Activated CD8-positive, alpha-beta memory T cell treated with anti-CD3 and anti-CD28 coated beads, Interleukin-2, amount 50 U/mL, for 24 hours (primary cell): ENCODE data around the gene CYB561D1.
A peak's percentile ranks its signal among the peaks of the same experiment; 100 is the strongest.

Experiments used
- DNase-seq: peaks from one replicate; pipeline ENCODE4 v3.0.0-alpha.2; 2020; ENCODE audit errors: extremely low read depth

CYB561D1 gene

DNA sequence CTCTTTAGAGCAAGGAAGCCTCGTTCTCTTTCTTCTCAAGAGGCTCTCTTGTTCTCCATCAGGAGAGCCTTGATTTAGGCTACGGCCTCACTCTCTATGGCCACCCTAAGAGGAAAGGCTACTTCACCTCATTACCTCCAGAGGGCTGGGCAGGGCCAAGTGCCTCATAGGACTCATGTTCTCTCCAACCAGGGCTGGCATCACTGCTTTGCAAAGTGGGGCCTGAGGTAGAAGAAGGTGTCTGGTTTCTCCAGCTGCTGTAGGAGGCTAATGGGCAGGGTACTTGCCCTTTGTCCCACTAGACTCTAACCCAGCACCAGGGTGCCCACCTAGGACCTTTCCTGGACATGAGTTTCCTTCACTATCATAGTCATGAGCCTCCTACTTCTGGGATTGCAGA, 12.2 kb upstream of the CYB561D1 start:
- no peak for DNase-seq

DNA sequence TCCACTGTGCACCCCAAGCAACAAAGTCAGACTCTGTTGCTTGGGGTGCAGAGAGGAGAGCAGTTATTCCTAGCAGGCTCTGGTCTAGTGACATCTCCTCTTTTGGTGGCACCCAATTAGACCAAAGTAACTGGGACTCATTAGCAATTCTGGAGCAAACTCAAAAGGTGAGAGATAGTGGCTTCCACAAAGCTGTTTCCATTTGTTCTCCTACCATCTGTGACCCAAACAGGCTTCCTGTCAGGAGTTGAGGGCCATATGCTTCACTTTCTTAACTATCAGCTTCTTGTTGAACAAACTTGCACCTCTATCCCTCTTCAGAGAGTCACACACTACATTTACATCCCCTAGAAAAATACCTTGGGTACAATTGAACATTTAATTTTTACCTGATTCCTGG, 11.7 kb upstream of the CYB561D1 start:
- DNase-seq: no peak

DNA sequence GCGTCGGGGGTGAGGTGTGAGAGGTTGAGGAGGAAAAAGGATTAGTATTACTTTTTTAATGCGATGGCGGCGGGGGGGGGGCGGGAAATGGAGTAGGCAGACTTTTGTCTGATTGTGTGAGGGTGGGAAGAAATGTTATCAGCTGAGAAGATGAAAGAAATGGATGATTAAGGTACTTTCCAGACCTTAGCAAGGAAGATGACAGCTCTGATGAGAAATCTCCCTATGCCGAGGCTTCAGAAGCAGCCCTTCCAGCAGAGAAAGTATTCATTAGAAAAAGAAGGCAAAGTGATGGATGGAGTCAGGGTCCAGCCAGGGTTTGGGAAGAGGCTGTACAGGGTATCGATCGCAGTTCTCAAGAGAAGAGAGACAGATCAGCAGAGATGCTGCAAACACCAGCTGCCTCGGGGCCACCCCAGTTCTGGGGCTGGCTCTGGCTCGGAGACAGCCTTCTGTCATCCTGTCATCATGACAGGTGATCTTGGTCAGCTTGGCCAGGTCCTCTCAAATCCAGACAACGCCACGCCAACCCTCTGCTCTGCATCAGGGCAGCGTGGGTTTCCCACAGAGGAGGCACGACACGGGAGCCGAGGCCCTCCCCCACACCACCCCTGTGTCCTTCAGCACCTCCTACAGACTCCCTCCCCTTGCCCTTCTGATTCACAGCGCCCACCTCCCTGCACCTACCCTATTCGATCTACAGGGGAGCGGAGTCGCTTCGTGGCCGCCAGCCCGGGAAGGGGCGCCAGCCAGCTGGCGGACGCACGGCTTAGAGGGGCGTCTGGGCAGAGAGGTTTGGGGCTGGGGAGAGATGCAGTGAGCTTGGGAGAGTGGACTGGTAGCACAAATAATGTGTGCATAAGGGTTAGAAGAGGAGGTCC, 10.9 kb upstream of the CYB561D1 start:
- no peak for DNase-seq

DNA sequence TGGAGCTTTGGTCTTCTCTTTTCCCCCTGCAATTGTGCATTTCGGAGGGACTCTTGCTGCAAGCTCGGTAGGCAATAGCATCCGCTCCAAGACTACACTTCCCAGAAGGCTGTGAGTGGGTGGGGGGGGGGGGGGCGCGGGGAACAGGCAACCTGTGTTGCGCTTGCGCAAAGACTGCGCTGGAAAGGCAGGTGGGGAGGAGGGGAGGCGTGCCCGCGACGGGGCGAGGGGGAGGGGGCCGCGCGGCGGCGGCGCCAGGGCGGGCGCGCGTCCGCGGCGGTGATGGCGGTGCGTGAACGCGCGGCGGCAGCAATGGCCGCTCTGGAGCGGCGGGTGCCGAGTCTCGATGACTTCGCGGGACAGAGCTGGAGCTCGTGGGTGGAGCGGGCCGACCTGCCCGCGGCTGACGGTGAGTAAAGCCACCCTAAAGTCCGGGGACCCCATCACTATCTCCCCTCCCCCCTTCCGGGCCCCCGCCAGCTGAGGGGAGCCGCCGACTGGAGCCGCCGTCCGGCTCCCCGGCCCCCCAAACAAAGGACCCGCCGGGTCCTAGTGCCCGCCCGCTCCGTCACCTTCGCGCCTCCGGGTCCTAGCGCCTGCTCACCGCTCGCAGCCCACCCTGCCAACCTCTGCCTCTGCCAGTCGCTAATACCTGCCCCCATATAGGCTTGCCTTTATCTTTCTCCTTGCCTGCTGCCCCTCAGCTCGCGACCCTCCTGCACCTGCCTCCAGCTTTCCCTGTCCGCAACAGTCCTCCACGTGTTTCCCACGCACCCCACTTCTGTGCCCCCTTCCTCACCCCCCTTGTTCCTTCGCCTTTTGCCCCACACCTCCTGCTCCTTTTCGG, 10.0 kb upstream of the CYB561D1 start, which contains the start of gene ATXN7L2:
TSS of gene ATXN7L2 (plus strand) at position 234 of the 847 bp plus-strand sequence. CDS start at position 283, 49 bp downstream.
- DNase-seq: peak; percentile 76

DNA sequence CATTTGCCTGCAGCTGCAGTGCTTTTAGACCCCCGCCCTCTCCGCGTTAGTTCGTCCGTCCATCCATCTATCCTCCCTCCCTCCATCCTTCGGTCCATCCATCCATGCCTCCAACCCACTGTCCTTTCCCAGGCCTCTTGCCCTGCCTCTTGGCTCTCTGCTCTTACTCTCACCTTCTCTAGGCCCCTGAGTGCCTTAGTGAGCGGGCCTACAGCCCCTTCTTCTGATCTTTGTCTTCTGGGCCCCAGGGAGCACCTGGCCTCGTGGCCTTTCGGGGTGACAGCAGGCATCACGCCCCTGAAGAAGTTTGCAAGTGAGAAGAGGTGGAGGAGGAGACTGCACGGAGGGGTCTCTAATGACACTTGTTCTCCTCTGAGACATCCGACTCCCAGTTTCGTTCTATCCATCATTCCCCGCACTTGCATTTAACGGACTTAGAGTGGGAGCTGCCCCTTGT, 9.3 kb upstream of the CYB561D1 start:
- no peak for DNase-seq

DNA sequence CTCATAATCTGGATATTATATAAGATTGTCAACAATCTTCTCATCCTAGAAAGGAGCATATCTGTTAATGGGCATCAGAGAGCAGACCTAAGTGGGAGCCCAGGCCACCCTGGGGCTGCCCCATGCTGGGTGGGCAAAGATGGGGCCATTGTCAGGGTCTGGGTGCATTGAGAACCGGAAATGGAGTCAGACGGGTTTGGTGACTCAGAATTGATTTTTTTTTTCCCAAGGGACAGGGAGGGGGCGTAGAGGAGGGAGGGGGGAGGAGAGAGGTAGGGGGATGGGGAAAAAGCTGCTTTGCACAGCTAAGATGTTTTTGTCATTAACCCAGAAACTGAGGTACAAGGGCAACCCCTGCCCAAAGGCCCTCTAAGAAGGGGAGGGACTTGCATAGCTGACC, 8.9 kb upstream of the CYB561D1 start:
- no peak for DNase-seq

DNA sequence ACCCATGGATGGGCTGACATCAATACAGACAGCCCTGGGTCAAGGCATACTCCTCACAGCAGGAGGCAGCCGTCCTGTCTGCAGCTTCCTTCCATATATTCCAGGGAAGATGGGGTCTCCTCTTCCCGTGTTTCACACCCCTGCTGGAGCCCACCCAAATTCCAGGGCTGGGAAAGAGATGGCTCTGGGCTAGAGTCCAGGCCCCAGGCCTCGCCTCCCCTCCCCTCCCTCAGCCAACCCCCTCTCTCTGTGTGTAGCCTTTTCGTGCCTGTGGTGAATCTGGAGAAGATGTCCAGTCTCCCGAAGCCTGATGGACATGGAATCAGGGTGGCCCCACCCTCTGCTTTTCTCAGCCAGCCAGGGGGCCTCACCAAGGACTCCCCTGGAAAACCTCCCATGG, 6.6 kb upstream of the CYB561D1 start:
- no peak for DNase-seq

DNA sequence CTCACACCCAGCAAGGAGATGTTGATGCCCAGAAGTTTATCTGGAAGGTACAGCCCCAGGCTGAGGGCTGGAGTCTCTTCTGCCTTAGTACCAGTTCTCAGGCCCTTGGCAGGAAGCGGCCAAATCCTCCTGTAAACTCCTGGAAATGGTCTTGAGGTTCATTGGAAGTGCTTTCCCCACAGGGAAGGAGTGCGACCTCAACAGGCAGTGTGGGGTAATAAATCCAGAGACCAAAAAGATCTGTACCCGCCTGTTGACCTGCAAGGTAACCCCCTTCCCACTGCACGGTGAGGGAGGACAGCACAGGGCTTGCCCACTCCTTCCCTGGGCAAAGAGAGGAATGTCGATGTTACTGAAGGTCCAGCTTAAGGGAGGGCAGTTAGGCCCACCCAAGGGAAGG, 5.7 kb upstream of the CYB561D1 start:
- no peak for DNase-seq

DNA sequence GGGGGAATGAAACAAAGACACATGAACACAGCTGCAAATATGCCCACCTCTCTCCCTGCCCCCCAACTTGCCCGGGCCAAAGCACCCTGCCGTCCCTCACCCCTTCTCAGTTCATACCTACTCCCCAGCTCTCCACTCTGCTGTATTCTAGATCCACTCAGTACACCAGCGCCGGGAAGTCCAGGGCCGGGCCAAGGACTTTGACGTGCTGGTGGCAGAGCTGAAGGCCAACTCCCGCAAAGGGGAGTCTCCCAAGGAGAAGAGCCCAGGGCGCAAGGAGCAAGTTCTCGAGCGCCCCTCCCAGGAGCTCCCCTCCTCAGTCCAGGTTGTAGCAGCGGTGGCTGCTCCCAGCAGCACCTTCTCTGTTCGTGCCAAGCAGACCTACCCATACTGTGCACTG, 5.2 kb upstream of the CYB561D1 start:
- no peak for DNase-seq

DNA sequence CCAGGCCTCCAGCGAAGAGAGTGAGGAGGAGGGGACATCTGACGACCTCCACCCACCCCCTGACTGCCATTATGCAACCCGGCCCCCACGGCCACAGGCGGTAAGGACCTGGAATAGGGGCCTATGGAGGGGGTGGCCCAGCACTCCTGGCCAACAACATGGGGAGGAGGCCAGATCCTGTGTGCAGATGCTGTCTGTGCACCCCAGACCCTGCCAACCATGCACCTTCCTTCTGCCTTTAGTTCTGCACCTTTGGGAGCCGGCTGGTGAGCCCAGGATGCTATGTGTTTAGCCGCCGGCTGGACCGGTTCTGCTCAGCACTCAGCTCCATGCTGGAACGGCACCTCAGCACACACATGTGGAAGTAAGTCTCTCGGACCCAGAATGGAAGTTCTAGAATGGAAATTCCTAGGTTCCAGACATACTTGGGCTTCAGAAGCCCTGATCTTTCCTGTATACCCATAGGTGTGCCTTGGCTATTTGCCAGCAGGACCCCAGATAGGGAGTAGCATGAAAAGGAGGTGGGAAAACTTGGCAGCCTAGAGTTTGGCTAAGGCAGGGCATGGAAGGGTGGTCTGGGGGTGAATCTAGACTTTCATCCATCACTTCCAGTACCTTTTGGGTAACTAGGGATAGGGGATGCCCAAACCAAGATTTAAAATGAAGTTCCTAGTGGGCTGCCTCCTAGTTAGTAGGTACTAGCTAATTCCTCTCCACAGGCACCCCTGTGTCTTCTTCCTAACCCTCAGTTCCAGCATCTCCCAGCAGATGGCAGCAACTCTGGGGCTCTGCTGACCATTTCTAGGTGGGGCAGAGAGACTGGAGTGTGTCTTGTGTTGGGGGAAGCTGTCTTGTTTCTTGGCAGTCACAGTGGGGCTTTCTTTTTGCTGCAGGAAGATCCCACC, 3.6 kb upstream of the CYB561D1 start:
- peak; percentile 48 for DNase-seq

DNA sequence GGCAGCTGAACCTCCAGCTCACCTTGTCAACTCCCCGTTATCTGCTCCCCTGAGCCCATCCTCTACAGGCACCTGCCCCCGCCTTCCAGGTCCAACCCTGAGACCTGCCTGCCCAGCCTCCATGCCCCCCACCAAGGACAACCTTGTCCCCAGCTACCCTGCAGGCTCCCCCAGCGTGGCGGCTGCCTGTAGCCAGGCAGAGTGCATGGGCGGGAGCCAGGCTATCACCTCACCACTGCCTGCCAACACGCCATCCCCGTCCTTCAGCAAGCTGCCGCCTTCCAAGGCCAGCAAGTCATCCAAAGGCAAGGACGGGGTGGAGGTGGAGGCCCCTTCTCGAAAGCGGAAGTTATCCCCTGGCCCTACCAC, 3.0 kb upstream of the CYB561D1 start:
- DNase-seq: no peak

DNA sequence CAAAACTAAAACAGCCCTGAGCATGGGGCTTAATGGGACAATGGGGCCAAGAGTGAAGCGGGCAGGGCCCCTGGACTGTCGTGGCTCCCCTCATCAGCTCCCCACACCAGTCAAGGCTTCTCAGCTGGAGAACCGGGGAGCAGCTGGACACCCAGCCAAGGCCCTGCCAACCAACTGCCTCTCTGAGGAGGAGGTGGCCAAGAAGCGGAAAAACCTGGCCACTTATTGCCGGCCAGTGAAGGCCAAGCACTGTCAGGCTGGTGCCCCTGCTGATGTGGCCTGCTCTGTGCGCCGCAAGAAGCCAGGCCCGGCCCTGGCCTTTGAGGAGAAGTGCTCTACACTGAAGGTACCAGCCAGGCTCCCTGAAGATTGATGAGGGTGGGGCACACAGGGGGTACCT, 2.5 kb upstream of the CYB561D1 start:
- no peak for DNase-seq

DNA sequence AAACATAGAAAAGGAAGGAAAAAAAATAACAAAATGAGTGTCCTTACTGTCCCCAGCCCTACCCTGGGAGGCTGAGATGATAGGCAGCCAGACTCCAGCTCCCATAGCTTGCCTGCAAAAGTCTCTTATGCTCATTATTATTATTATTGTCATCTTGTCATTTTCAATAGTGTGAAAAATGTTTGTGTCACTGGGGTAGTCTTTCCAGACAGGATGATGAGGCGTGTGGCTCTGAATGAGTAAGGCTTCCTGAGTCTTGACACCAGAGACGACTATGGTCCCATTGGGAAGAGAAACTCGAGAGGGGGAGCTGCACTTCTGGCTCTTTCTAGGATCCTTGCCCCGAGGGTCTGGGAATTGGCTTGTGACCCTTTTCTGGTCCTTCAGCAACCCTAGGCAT, 1.1 kb upstream of the CYB561D1 start:
- DNase-seq: no peak

DNA sequence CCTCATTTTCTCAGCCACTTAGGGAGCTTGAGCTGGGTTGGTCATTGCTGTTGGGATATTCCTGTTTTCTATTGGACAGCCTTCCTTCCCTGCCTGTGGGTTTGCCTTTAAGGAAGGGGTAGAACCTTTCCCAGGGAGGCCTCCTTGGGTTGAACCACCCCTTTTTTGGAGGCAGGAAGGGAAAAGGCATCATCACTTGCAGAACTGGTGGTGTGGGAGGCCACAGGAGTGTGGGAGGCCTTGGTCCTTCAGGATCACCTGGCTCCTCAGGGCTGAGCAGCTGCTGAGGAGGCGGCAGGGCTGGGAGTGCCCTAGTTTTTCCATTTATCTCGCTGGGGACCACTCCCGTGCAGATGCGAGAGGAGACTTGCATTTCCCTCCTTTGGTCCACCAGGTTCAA, 667 bp upstream of the CYB561D1 start:
- no peak for DNase-seq

DNA sequence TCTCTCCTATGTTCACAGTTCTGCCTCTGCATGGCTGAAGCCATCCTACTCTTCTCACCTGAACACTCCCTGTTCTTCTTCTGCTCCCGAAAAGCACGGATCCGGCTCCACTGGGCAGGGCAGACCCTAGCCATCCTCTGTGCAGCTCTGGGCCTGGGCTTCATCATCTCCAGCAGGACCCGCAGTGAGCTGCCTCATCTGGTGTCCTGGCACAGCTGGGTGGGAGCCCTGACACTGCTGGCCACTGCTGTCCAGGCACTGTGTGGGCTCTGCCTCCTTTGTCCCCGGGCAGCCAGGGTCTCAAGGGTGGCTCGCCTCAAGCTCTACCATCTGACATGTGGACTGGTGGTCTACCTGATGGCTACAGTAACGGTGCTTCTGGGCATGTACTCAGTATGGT, 1.8 kb downstream of the CYB561D1 start:
- no peak for DNase-seq

DNA sequence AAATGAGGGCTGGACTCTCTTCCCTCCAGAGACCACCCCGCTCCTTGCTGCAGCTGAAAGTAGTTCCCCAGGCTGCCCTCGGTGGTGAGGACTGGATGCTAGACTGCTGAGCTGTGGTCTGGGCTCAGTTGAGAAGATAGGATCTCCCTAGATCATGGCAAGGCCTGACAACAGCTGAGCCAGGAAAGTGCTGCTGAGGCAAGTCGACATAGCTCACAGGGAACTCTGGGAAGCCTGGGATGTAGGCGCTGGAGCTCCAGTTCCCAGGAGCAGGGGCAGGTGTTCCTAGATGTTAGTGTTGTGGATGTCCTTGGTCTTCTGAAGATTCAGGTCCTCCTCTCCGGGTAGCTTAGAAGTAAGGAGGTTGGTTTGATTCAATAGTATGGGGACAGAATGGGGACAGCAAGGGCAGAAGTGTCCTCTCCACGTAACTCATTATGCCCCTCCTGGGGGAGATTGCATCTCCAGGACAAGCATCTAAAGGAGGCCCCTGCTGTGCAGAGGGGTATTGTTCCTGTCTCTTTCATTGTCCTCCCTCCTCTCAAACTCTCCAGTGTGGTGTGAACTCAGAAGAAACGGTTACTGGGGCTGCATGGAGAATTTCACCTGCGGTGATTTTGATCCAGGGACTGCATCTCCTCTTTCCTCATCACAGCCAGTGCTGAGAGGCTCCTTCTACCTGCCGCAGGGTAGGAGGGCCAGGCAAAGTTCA, 3.7 kb downstream of the CYB561D1 start:
- DNase-seq: no peak

DNA sequence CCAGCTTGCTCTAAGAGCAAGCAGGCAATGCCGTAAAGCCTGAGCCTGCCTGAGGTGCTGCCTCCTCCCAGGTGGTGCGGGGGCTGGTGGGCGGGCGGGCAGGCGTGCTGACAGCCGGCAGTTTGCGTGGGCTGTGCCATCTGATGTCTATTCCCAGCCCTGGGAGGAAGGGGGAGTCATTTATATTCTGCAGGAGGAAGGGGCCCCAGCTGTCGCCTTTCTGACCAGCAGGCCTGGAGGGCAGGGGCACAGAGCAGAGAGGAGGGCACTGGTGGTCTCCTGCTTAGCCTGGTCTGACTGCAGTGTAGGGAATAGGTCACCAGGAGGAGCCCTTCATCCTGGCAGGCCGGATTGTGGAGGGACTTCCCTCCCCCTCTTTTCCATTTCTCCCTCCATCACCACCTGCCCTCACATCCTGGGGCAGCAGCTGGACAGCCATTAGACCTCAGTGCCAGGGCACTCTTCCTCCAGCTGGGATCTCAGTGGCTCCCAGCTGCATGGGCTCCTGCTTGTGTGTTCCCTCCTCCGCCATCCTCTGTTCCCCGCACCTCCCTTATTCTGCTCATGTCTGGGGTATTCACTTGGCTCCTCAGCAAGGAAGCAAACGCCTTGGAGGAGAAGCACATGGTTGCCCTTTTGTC, 4.4 kb downstream of the CYB561D1 start:
- no peak for DNase-seq

DNA sequence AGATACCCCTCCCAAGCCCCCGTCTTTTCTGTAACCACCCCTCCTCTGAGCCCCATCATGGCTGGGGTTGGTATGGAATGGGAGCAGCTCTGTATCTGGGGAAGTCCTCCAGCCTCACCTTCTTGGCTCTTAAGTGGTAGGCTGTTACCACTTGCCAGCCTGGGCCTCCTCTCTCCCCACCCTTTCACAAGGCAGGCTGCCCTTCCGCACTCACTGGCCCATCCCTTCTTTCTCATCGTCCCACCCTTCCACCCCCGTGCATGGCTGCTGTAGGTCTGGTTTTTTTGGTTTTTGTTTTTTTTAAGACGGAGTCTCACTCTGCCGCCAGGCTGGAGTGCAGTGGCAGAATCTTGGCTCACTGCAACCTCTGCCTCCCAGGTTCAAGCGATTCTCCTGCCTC, 5.2 kb downstream of the CYB561D1 start:
- DNase-seq: no peak

DNA sequence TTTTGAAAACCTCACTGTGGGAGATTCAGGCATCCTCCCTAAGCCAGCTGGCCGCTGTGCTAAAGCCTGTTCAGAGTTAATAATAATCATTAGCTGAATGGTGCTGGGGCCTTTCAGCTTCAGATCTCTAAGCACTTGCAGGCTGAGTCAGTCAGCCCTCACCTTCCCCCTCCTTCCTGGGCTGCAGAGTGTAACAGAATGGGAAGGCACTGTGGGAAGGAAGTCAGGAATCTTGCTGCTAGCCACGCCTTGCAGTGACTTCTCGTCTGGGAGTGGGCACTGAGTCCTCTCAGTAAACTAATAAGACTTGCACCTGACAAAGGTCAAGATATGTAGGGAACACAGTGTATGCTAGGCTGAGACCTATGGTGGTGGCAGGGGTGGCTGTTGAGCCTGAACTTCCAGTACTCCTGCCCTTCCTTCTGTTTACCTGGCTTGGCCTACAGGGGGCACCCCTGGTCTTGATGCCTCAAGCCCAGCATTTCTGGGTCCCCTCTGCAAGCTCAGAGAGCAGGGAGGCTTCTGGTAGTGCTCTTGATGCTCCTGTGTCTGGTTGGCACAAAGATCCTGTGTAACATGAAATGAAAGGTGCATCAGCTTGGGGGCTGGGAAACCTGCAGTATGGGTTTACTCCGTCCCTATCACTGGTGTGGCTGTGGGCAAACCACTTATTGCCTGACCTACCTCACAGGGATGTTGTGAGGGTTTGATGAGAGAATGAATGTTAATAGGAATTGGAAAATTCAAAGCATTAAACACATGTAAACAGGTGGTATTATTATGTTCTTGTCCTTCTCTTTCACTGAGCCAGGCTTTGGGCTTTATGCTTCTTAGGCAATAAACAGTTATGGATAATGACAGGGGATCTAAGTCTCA, 6.0 kb downstream of the CYB561D1 start:
- no peak for DNase-seq

DNA sequence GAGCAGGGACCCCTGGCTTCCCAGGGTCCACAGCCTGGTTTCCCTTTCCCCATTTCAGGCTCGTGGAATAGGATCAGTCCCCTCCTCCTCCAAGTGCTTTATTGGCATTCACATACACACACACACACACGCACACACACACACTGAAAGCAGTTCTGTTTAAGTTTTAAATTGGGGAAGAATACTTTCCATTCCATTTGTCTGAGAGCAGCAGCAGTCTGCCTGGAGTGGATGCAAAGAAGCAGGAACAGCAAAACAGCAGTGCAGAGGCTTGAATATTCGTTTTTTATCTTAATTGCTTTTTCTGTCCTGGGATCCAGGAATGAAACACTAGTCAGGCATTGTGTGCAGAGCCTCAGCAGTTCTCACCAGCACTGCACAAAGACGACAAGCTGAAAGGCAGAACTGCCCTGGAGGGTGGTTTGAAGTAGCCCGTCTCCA, 7.1 kb downstream of the CYB561D1 start:
- DNase-seq: no peak
